B cell (primary cell): ENCODE data around the gene LMLN.

ENCODE experiments used
- CTCF ChIP-seq: fragments of 200-600 bp; IDR thresholded peaks from one replicate; pipeline ENCODE4 v1.8.0; 2022; ENCODE audit warnings: antibody characterized with exemption, mild to moderate bottlenecking
- EZH2 ChIP-seq: IDR thresholded peaks from 2 replicates; pipeline ENCODE4 v1.6.1; 2012; ENCODE audit warnings: borderline replicate concordance, low read depth, mild to moderate bottlenecking, moderate library complexity, low read length; ENCODE audit not compliant: insufficient read depth, poor library complexity, severe bottlenecking

DNA sequence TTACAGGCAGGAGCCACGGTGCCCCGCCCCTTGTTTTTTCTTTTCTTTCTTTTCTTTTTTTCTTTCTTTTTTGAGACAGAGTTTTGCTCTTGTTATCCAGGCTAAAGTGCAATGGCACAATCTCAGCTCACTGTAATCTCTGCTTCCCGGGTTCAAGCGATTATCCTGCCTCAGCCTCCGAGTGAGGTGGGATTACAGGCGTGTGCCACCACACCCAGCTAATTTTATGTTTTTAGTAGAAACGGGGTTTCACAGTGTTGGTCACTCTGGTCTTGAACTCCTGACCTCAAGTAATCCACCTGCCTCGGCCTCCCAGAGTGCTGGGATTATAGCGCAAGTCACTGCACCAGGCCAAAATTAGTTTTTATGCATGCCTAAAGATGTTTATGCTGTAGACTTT lies 7.6 kb upstream of the LMLN start:
- TF ChIP-seq CTCF (no peak), EZH2 (no peak)
